WTC11 (cell line): Measurements from ENCODE around the gene U2AF1L4. TPM values are rescaled to one million over a fixed set of nuclear protein-coding genes. Genes with fewer than 3 reads are reported as not detected.

Source experiments
- ATAC-seq: fragments of 200-7000 bp; cut with Tn5 transposase; 2 replicates; pipeline ENCODE4 v1.10.0; 2021; ENCODE audit warnings: mild to moderate bottlenecking, moderate library complexity
- CTCF ChIA-PET: fragments of 300-600 bp; sonication (Branson Sonifier 250); formaldehyde crosslinking; loops from one replicate; lab custom pipeline; 2021; ENCODE audit warnings: antibody characterized with exemption; lab: Charles Lee
- POLR2A ChIA-PET: fragments of 350-600 bp; sonication (Branson Sonifier 250); formaldehyde crosslinking; loops from one replicate; lab custom pipeline; 2021; ENCODE audit warnings: antibody characterized with exemption; lab: Charles Lee
- DNase-seq: peaks from one replicate; pipeline ENCODE4 v3.0.0; 2021; ENCODE audit warnings: low spot score
- H3K27ac Mint-ChIP-seq: 2 replicates; pipeline ENCODE4 v1.8.0; 2021; ENCODE audit warnings: mixed read lengths
- H3K27me3 Mint-ChIP-seq: 2 replicates; pipeline ENCODE4 v1.8.0; 2021; ENCODE audit warnings: low read depth, mild to moderate bottlenecking, moderate library complexity, mixed read lengths
- H3K36me3 Mint-ChIP-seq: 2 replicates; pipeline ENCODE4 v1.8.0; 2021; ENCODE audit warnings: mixed read lengths
- H3K4me1 Mint-ChIP-seq: 2 replicates; pipeline ENCODE4 v1.8.0; 2022; ENCODE audit warnings: mixed read lengths
- H3K4me3 Mint-ChIP-seq: 2 replicates; pipeline ENCODE4 v1.8.0; 2021; ENCODE audit warnings: mild to moderate bottlenecking, moderate library complexity, mixed read lengths
- H3K9me3 Mint-ChIP-seq: 2 replicates; pipeline ENCODE4 v1.8.0; 2021; ENCODE audit warnings: mixed read lengths
- JAZF1 ChIP-seq: fragments of 250-450 bp; sonication (Bioruptor Pico); IDR thresholded peaks from 2 replicates; pipeline ENCODE4 v1.9.0; 2021; ENCODE audit warnings: moderate library complexity, mild to moderate bottlenecking, inconsistent platforms
- JUN ChIP-seq: sonication (generic); formaldehyde crosslinking; IDR thresholded peaks from 2 replicates; pipeline ENCODE4 v1.8.0; 2023; ENCODE audit warnings: mild to moderate bottlenecking, missing genetic modification reagents
- MXD4 ChIP-seq: fragments of 250-450 bp; sonication (Bioruptor Pico); IDR thresholded peaks from 2 replicates; pipeline ENCODE4 v1.8.0; 2021; ENCODE audit warnings: mild to moderate bottlenecking, moderate library complexity, borderline replicate concordance
- NR2C2 ChIP-seq: sonication (generic); formaldehyde crosslinking; IDR thresholded peaks from 2 replicates; pipeline ENCODE4 v1.8.0; 2022; ENCODE audit warnings: mild to moderate bottlenecking, missing genetic modification reagents
- RELA ChIP-seq: sonication (generic); formaldehyde crosslinking; IDR thresholded peaks from 2 replicates; pipeline ENCODE4 v1.8.1; 2022; ENCODE audit warnings: missing genetic modification reagents, mild to moderate bottlenecking, borderline replicate concordance
- SP1 ChIP-seq: sonication (generic); formaldehyde crosslinking; conservative IDR thresholded peaks from 2 replicates; pipeline ENCODE4 v1.8.1; 2022; ENCODE audit warnings: missing genetic modification reagents
- ZBTB21 ChIP-seq: sonication (generic); formaldehyde crosslinking; IDR thresholded peaks from 2 replicates; pipeline ENCODE4 v1.8.1; 2023; ENCODE audit warnings: mild to moderate bottlenecking, missing genetic modification reagents, borderline replicate concordance
- total RNA-seq: library from RNA; stranded (reverse); gene quantifications from 3 replicates; pipeline ENCODE4 v1.2.3, GENCODE V29; 2021
- TF ChIP-seq, protein P1 (sequence below): sonication (generic); formaldehyde crosslinking; conservative IDR thresholded peaks from 2 replicates; pipeline ENCODE4 v1.8.1; 2023; ENCODE audit warnings: mild to moderate bottlenecking, low read depth, missing genetic modification reagents, moderate library complexity
- TF ChIP-seq, protein P2 (sequence below): sonication (generic); formaldehyde crosslinking; IDR thresholded peaks from 2 replicates; pipeline ENCODE4 v1.8.0; 2022; ENCODE audit warnings: mild to moderate bottlenecking, missing genetic modification reagents
- TF ChIP-seq, protein P3 (sequence below): sonication (generic); formaldehyde crosslinking; IDR thresholded peaks from 2 replicates; pipeline ENCODE4 v1.8.0; 2023; ENCODE audit warnings: missing genetic modification reagents, mild to moderate bottlenecking, borderline replicate concordance
- TF ChIP-seq, protein P4 (sequence below): sonication (generic); formaldehyde crosslinking; IDR thresholded peaks from 2 replicates; pipeline ENCODE4 v1.8.0; 2023; ENCODE audit warnings: missing genetic modification reagents
- TF ChIP-seq, protein P5 (sequence below): sonication (generic); formaldehyde crosslinking; conservative IDR thresholded peaks from 2 replicates; pipeline ENCODE4 v1.8.1; 2022; ENCODE audit warnings: mild to moderate bottlenecking, missing genetic modification reagents
- TF ChIP-seq, protein P6 (sequence below): sonication (generic); formaldehyde crosslinking; IDR thresholded peaks from 2 replicates; pipeline ENCODE4 v1.8.1; 2022; ENCODE audit warnings: missing genetic modification reagents, borderline replicate concordance
- TF ChIP-seq, protein P7 (sequence below): sonication (generic); formaldehyde crosslinking; IDR thresholded peaks from 2 replicates; pipeline ENCODE4 v1.8.1; 2022; ENCODE audit warnings: low read depth, missing genetic modification reagents, borderline replicate concordance
- TF ChIP-seq, protein P8 (sequence below): sonication (generic); formaldehyde crosslinking; IDR thresholded peaks from 2 replicates; pipeline ENCODE4 v1.8.0; 2022; ENCODE audit warnings: missing genetic modification reagents

The U2AF1L4 gene
- total RNA-seq, 1 experiment from 2014 or later = 20.9 TPM

DNA sequence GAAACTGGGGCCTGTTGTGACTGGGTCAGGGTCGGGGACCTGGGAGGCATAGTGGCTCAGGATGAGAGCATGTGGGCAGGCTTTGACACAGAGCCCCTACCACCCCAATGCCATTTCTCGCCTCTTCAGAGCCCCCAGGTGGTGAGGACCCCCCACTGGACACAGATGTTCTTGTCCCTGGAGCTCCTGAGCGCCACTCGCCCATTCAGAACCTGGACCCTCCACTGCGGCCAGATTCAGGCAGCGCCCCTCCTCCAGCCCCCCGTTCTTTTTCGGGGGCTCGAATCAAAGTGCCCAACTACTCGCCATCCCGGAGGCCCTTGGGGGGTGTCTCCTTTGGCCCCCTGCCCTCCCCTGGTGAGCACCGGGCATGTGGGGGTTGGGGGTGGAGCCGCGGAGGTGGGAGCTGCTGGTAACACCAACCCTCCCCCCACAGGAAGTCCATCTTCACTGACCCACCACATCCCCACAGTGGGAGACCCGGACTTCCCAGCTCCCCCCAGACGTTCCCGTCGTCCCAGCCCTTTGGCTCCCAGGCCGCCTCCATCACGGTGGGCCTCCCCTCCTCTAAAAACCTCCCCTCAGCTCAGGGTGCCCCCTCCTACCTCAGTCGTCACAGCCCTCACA lies 13.3 kb downstream of the U2AF1L4 start:
- H3K4me3 Mint-ChIP-seq = no peak overlapping the region
- TF ChIP-seq, protein P1, sequence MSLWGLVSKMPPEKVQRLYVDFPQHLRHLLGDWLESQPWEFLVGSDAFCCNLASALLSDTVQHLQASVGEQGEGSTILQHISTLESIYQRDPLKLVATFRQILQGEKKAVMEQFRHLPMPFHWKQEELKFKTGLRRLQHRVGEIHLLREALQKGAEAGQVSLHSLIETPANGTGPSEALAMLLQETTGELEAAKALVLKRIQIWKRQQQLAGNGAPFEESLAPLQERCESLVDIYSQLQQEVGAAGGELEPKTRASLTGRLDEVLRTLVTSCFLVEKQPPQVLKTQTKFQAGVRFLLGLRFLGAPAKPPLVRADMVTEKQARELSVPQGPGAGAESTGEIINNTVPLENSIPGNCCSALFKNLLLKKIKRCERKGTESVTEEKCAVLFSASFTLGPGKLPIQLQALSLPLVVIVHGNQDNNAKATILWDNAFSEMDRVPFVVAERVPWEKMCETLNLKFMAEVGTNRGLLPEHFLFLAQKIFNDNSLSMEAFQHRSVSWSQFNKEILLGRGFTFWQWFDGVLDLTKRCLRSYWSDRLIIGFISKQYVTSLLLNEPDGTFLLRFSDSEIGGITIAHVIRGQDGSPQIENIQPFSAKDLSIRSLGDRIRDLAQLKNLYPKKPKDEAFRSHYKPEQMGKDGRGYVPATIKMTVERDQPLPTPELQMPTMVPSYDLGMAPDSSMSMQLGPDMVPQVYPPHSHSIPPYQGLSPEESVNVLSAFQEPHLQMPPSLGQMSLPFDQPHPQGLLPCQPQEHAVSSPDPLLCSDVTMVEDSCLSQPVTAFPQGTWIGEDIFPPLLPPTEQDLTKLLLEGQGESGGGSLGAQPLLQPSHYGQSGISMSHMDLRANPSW = no peak
- no peak for TF ChIP-seq ZBTB21 (CRISPR knock-in tag)
- TF ChIP-seq, protein P2, sequence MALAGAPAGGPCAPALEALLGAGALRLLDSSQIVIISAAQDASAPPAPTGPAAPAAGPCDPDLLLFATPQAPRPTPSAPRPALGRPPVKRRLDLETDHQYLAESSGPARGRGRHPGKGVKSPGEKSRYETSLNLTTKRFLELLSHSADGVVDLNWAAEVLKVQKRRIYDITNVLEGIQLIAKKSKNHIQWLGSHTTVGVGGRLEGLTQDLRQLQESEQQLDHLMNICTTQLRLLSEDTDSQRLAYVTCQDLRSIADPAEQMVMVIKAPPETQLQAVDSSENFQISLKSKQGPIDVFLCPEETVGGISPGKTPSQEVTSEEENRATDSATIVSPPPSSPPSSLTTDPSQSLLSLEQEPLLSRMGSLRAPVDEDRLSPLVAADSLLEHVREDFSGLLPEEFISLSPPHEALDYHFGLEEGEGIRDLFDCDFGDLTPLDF (CRISPR knock-in tag) = no peak
- ChIA-PET CTCF (no interaction called here), POLR2A (interaction anchor here (1.7 kb wide), 1 partner anchor 9 kb away, joined by 6 read pairs; no protein-coding TSS in a partner anchor)
- no peak overlapping the region for H3K27ac Mint-ChIP-seq
- DNase-seq = no peak
- H3K4me1 Mint-ChIP-seq = 0 out of 2 replicates have a peak, but pooled peaks cover 2% of the 10 kb centered on the region
- no peak for ATAC-seq
- no peaks in the 10 kb centered on the region for H3K9me3 Mint-ChIP-seq
- peaks cover 58% of the 10 kb centered on the region for H3K36me3 Mint-ChIP-seq
- no peaks in the 10 kb centered on the region for H3K27me3 Mint-ChIP-seq

DNA sequence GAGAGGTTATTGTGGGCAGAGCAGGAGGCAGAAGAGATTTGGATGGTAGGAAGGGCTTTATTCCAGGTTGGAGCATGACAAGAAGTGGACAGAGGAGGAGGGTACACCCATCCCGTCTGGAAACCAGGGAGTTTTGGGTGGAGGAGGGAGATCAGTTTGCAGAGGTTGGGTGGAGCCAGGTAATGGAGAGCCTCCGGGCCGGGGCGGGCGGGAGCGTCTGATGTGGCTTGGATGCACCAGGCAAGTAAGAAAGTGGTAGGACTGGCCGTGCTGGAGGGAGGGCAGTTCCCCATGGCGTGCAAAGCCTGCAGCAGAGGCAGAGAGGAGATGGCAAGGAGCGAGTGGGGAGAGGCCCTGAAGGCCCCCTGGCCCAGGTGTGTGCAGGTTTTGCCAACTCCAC lies 13.9 kb downstream of the U2AF1L4 start:
- H3K4me1 Mint-ChIP-seq = 0 out of 2 replicates have a peak, but pooled peaks cover 2% of the 10 kb centered on the region
- peak overlapping the region; percentile 9; the same call in 1 of the 2 replicates for H3K27ac Mint-ChIP-seq
- peaks cover 57% of the 10 kb centered on the region for H3K36me3 Mint-ChIP-seq
- no peak for ATAC-seq
- H3K4me3 Mint-ChIP-seq = no peak overlapping the region
- H3K27me3 Mint-ChIP-seq = no peaks in the 10 kb centered on the region
- ChIA-PET CTCF (no interaction called here), POLR2A (interaction anchor here (1.7 kb wide), 1 partner anchor 9 kb away, joined by 6 read pairs; no protein-coding TSS in a partner anchor)
- H3K9me3 Mint-ChIP-seq = no peaks in the 10 kb centered on the region
- DNase-seq = no peak
- TF ChIP-seq, protein P3, sequence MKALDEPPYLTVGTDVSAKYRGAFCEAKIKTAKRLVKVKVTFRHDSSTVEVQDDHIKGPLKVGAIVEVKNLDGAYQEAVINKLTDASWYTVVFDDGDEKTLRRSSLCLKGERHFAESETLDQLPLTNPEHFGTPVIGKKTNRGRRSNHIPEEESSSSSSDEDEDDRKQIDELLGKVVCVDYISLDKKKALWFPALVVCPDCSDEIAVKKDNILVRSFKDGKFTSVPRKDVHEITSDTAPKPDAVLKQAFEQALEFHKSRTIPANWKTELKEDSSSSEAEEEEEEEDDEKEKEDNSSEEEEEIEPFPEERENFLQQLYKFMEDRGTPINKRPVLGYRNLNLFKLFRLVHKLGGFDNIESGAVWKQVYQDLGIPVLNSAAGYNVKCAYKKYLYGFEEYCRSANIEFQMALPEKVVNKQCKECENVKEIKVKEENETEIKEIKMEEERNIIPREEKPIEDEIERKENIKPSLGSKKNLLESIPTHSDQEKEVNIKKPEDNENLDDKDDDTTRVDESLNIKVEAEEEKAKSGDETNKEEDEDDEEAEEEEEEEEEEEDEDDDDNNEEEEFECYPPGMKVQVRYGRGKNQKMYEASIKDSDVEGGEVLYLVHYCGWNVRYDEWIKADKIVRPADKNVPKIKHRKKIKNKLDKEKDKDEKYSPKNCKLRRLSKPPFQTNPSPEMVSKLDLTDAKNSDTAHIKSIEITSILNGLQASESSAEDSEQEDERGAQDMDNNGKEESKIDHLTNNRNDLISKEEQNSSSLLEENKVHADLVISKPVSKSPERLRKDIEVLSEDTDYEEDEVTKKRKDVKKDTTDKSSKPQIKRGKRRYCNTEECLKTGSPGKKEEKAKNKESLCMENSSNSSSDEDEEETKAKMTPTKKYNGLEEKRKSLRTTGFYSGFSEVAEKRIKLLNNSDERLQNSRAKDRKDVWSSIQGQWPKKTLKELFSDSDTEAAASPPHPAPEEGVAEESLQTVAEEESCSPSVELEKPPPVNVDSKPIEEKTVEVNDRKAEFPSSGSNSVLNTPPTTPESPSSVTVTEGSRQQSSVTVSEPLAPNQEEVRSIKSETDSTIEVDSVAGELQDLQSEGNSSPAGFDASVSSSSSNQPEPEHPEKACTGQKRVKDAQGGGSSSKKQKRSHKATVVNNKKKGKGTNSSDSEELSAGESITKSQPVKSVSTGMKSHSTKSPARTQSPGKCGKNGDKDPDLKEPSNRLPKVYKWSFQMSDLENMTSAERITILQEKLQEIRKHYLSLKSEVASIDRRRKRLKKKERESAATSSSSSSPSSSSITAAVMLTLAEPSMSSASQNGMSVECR (CRISPR knock-in tag) = no peak
- TF ChIP-seq, protein P4, sequence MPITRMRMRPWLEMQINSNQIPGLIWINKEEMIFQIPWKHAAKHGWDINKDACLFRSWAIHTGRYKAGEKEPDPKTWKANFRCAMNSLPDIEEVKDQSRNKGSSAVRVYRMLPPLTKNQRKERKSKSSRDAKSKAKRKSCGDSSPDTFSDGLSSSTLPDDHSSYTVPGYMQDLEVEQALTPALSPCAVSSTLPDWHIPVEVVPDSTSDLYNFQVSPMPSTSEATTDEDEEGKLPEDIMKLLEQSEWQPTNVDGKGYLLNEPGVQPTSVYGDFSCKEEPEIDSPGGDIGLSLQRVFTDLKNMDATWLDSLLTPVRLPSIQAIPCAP = no peak
- TF ChIP-seq NR2C2 (CRISPR knock-in tag) (no peak), MXD4 (CRISPR knock-in tag) (no peak), SP1 (CRISPR knock-in tag) (no peak), JAZF1 (no peak), JUN (CRISPR knock-in tag) (no peak), RELA (CRISPR knock-in tag) (no peak)
- TF ChIP-seq, protein P2 (CRISPR knock-in tag) = no peak
- TF ChIP-seq, protein P5, sequence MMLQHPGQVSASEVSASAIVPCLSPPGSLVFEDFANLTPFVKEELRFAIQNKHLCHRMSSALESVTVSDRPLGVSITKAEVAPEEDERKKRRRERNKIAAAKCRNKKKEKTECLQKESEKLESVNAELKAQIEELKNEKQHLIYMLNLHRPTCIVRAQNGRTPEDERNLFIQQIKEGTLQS (CRISPR knock-in tag) = no peak
- TF ChIP-seq, protein P6, sequence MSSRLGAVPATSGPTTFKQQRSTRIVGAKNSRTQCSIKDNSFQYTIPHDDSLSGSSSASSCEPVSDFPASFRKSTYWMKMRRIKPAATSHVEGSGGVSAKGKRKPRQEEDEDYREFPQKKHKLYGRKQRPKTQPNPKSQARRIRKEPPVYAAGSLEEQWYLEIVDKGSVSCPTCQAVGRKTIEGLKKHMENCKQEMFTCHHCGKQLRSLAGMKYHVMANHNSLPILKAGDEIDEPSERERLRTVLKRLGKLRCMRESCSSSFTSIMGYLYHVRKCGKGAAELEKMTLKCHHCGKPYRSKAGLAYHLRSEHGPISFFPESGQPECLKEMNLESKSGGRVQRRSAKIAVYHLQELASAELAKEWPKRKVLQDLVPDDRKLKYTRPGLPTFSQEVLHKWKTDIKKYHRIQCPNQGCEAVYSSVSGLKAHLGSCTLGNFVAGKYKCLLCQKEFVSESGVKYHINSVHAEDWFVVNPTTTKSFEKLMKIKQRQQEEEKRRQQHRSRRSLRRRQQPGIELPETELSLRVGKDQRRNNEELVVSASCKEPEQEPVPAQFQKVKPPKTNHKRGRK (CRISPR knock-in tag) = no peak
- TF ChIP-seq, protein P7, sequence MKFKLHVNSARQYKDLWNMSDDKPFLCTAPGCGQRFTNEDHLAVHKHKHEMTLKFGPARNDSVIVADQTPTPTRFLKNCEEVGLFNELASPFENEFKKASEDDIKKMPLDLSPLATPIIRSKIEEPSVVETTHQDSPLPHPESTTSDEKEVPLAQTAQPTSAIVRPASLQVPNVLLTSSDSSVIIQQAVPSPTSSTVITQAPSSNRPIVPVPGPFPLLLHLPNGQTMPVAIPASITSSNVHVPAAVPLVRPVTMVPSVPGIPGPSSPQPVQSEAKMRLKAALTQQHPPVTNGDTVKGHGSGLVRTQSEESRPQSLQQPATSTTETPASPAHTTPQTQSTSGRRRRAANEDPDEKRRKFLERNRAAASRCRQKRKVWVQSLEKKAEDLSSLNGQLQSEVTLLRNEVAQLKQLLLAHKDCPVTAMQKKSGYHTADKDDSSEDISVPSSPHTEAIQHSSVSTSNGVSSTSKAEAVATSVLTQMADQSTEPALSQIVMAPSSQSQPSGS (CRISPR knock-in tag) = no peak
- TF ChIP-seq, protein P8, sequence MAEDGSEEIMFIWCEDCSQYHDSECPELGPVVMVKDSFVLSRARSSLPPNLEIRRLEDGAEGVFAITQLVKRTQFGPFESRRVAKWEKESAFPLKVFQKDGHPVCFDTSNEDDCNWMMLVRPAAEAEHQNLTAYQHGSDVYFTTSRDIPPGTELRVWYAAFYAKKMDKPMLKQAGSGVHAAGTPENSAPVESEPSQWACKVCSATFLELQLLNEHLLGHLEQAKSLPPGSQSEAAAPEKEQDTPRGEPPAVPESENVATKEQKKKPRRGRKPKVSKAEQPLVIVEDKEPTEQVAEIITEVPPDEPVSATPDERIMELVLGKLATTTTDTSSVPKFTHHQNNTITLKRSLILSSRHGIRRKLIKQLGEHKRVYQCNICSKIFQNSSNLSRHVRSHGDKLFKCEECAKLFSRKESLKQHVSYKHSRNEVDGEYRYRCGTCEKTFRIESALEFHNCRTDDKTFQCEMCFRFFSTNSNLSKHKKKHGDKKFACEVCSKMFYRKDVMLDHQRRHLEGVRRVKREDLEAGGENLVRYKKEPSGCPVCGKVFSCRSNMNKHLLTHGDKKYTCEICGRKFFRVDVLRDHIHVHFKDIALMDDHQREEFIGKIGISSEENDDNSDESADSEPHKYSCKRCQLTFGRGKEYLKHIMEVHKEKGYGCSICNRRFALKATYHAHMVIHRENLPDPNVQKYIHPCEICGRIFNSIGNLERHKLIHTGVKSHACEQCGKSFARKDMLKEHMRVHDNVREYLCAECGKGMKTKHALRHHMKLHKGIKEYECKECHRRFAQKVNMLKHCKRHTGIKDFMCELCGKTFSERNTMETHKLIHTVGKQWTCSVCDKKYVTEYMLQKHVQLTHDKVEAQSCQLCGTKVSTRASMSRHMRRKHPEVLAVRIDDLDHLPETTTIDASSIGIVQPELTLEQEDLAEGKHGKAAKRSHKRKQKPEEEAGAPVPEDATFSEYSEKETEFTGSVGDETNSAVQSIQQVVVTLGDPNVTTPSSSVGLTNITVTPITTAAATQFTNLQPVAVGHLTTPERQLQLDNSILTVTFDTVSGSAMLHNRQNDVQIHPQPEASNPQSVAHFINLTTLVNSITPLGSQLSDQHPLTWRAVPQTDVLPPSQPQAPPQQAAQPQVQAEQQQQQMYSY (CRISPR knock-in tag) = no peak
